ENCODE data around the gene AGA. TPM values are rescaled to one million over a fixed set of nuclear protein-coding genes. Genes with fewer than 3 reads are reported as not detected.

AGA gene
- total RNA-seq, 1 donor from 2014 or later, result 4.5 TPM

DNA sequence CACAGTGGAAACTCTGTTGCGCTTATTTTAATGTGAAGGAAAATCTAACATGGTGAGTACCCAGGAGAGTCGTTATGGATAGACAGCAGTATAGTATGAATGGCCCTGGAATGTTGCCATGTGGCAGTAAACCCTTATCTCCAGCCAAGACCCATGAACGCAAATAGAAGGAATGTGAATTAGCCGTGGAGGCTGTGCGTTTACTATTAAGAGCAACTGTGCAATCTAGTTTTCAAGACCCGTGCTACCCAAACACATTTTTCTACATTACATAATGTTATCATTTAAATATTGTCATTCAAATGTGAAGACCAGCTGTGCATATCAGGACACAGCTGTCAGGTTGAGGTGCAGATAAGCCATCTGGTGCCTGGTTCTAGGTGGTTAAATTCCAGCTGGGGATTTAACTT lies 13.3 kb upstream of the AGA start:
- H3K27me3 ChIP-seq, result no peaks in the 10 kb centered on the region
- intact Hi-C loops (cut with DNase I), result no loop called here
- no peak overlapping the region for H3K4me3 ChIP-seq
- no peaks in the 10 kb centered on the region for H3K9me3 ChIP-seq
- TF ChIP-seq, protein P1, sequence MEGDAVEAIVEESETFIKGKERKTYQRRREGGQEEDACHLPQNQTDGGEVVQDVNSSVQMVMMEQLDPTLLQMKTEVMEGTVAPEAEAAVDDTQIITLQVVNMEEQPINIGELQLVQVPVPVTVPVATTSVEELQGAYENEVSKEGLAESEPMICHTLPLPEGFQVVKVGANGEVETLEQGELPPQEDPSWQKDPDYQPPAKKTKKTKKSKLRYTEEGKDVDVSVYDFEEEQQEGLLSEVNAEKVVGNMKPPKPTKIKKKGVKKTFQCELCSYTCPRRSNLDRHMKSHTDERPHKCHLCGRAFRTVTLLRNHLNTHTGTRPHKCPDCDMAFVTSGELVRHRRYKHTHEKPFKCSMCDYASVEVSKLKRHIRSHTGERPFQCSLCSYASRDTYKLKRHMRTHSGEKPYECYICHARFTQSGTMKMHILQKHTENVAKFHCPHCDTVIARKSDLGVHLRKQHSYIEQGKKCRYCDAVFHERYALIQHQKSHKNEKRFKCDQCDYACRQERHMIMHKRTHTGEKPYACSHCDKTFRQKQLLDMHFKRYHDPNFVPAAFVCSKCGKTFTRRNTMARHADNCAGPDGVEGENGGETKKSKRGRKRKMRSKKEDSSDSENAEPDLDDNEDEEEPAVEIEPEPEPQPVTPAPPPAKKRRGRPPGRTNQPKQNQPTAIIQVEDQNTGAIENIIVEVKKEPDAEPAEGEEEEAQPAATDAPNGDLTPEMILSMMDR (IDR thresholded peaks at IDR 0.05), result no peak
- H3K36me3 ChIP-seq, result no peaks in the 10 kb centered on the region
- no peaks in the 10 kb centered on the region for H3K4me1 ChIP-seq
- no peak overlapping the region for H3K27ac ChIP-seq
- no peak for DNase-seq (ENCODE audit: low spot score in 2 of 2)

DNA sequence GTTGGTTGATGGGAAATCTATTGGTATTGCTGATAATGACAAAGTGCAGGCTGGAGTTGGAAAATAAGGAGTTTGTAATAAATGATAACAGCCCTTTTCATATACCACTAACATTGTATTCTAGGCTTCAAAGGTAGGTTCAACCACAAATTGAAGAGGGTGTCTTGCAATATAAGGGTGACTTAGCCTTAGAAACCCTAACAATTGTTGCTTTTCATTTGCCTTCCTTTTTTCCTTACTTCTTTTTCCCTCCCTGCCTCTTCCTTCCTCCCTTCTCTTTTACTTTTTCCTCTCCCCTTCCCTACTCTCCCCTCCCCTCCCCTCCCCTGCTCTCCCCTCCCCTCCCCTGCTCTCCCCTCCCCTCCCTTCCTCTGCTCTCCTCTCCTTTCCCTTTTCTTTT lies 10.9 kb upstream of the AGA start:
- H3K36me3 ChIP-seq, result no peaks in the 10 kb centered on the region
- TF ChIP-seq, protein P1 (IDR thresholded peaks at IDR 0.05), result no peak
- no peaks in the 10 kb centered on the region for H3K27me3 ChIP-seq
- intact Hi-C loops (cut with DNase I), result no loop called here
- H3K9me3 ChIP-seq, result no peaks in the 10 kb centered on the region
- H3K27ac ChIP-seq, result no peak overlapping the region
- no peaks in the 10 kb centered on the region for H3K4me1 ChIP-seq
- DNase-seq (ENCODE audit: low spot score in 2 of 2), result no peak
- H3K4me3 ChIP-seq, result no peak overlapping the region

DNA sequence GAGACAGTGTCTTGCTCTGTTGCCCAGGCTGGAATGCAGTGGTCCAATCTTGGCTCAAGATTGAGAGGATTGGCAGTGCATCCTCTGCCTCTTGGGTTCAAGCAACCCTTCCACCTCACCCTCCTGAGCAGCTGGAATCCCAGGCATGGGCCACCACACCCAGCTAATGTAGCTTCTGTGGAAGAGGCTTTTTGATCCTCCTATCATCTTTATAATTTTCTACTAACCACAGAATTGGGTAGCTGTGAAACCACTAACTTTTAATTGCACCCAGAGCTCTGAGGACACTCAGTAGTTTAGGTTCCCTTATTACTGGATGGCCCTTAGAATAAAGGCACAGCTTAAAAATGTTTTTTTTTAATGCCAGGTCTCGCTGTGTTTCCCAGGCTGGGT lies 8.9 kb upstream of the AGA start:
- DNase-seq (ENCODE audit: low spot score in 2 of 2), result no peak
- Histone ChIP-seq H3K27me3 (no peaks in the 10 kb centered on the region), H3K9me3 (no peaks in the 10 kb centered on the region), H3K27ac (no peak overlapping the region), H3K36me3 (no peaks in the 10 kb centered on the region), H3K4me3 (no peak overlapping the region), H3K4me1 (no peaks in the 10 kb centered on the region)
- intact Hi-C loops (cut with DNase I), result no loop called here
- TF ChIP-seq, protein P1 (IDR thresholded peaks at IDR 0.05), result no peak

DNA sequence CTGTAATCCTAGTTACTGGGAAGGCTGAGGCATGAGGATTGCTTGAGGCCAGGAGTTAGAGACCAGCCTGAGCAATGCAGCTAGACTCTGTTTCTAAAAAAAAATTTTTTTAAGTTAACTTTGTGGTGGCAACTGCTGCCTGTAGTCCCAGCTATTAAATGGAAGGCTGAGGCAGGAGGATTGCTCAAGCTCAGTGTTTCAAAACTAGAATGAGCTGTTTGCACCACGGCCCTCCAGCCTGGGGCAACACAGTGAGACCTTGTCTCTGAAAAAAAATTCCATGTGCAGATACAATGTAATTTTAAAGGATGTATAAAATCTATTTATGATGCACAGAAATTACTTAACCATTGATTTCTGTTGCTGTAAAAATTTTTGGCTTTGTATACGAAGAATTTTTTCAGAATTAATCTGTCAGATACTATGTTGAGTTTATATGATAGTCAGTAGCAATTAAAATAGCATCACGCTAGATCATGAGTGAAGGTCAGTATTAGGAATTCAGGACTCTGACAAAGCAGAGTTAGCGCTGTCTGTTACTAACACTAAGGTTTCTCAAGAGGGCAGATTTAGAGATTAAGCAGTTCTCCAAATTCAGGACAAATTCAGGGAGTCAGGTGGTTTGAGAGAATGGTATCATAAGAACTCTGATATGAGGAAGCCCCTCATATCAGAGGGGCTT lies 8.3 kb upstream of the AGA start:
- Histone ChIP-seq H3K9me3 (no peaks in the 10 kb centered on the region), H3K4me1 (no peaks in the 10 kb centered on the region), H3K27ac (no peak overlapping the region), H3K4me3 (no peak overlapping the region), H3K27me3 (no peaks in the 10 kb centered on the region), H3K36me3 (no peaks in the 10 kb centered on the region)
- intact Hi-C loops (cut with DNase I), result no loop called here
- DNase-seq (ENCODE audit: low spot score in 2 of 2), result no peak
- TF ChIP-seq, protein P1 (IDR thresholded peaks at IDR 0.05), result no peak

DNA sequence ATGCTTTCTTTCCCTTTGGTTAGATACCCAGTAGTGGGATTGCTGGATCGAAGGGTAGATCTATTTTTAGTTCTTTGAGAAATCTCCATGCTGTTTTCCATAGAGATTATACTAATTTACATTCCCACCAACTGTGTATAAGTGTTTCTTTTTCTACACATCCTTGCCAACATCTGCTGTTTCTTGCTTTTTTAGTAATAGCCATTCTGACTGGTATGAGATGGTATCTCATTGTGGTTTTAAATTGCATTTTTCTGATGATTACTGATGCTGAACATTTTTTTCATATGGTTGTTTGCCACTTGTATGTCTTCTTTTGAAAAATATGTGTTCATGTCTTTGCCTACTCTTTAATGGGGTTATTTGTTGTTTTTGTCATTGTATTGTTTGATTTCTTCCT lies 6.6 kb upstream of the AGA start:
- Histone ChIP-seq H3K27me3 (no peaks in the 10 kb centered on the region), H3K9me3 (no peaks in the 10 kb centered on the region), H3K4me3 (no peak overlapping the region), H3K4me1 (no peaks in the 10 kb centered on the region), H3K36me3 (no peaks in the 10 kb centered on the region), H3K27ac (no peak overlapping the region)
- no peak for DNase-seq (ENCODE audit: low spot score in 2 of 2)
- intact Hi-C loops (cut with DNase I), result loop anchor here (10.0 kb wide), 1 partner anchor 654 kb away; the partner anchor contains the start of gene VEGFC
- TF ChIP-seq, protein P1 (IDR thresholded peaks at IDR 0.05), result no peak
